ENCODE results near the gene RNGTT. TPM values are rescaled to one million over a fixed set of nuclear protein-coding genes. Genes with fewer than 3 reads are reported as not detected.

The RNGTT gene
- total and polyA plus RNA-seq, 2 experiments from 2014 or later = 9.2 to 21.5 TPM

DNA sequence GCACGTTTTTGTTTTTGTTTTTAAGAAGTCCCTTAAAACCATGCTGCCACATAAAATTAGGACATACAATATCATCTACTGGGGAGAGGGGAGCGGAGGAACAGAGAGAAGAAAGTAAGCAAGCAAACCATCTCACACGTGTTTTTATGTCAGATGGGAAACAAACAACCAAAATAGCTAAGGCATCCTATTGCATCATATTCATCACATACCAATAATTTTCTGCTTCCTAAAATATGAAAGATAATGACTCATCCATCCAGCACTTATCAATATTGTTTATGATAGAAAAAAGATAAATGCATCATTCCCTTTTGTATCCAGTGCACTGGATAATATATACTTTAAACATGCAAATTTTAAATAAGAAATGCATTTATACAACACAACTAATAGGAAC, 329.6 kb downstream of the RNGTT start:
- no peak overlapping the region for H2AFZ ChIP-seq
- no peak overlapping the region for H3K4me2 ChIP-seq (ENCODE audit: unreplicated experiment)
- H3K36me3 ChIP-seq (ENCODE audit: low read depth) = no peaks in the 10 kb centered on the region
- no peaks in the 10 kb centered on the region for H3K9me3 ChIP-seq (ENCODE audit: low read depth)
- H3K9ac ChIP-seq = no peak overlapping the region
- 79 to 87% methylated on average over 3 of the region's 3 CpGs for WGBS, 2 experiments (ENCODE audit: low coverage in 1 of 2, low lambda C conversion rate in 2 of 2, missing lambda C conversion rate in 2 of 2)
- no peak overlapping the region for H3K4me3 ChIP-seq
- no peak for DNase-seq
- no peak overlapping the region for H3K27ac ChIP-seq
- no peaks in the 10 kb centered on the region for H3K4me1 ChIP-seq (ENCODE audit: insufficient read depth)
- no peaks in the 10 kb centered on the region for H4K20me1 ChIP-seq (ENCODE audit: insufficient read depth)
- TF ChIP-seq EZH2phosphoT487 (IDR thresholded peaks at IDR 0.05; ENCODE audit: insufficient read depth, low read depth) (no peak), EZH2 (IDR thresholded peaks at IDR 0.05; ENCODE audit: insufficient read depth, poor library complexity, severe bottlenecking) (no peak)
- no peaks in the 10 kb centered on the region for H3K27me3 ChIP-seq (replicated peaks; ENCODE audit: insufficient read depth)
- H3K79me2 ChIP-seq (ENCODE audit: insufficient read depth) = no peaks in the 10 kb centered on the region
- in situ Hi-C loops (cut with MboI) = no loop called here
- no peaks in the 10 kb centered on the region for H3K9me2 ChIP-seq (ENCODE audit: insufficient read depth)
- no peaks in the 10 kb centered on the region for H3F3A ChIP-seq (ENCODE audit: insufficient read depth)

DNA sequence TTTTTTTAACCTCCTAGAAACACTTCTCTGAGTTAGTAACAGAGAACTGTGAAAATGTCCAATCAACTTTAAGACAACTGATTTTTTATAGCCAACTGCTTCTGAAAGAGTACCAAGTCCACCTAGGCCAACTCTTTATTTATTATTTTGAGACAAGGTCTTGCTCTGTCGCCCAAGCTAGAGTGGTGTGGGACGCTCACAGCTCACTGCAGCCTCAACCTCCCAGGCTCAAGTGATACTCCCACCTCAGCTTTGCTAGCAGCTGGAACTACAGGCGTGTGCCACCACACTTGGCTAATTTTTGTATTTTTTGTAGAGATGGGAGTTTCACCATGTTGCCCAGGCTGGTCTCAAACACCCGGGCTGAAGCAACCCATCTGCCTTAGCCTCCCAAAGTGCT, 331.6 kb downstream of the RNGTT start:
- Histone ChIP-seq H3K4me2 (ENCODE audit: unreplicated experiment) (no peak overlapping the region), H3K27ac (no peak overlapping the region), H3K9me3 (ENCODE audit: low read depth) (no peaks in the 10 kb centered on the region), H3K4me1 (ENCODE audit: insufficient read depth) (no peaks in the 10 kb centered on the region), H3K36me3 (ENCODE audit: low read depth) (no peaks in the 10 kb centered on the region), H3K9ac (no peak overlapping the region), H3K9me2 (ENCODE audit: insufficient read depth) (no peaks in the 10 kb centered on the region), H2AFZ (no peak overlapping the region), H3K27me3 (replicated peaks; ENCODE audit: insufficient read depth) (no peaks in the 10 kb centered on the region), H3K4me3 (no peak overlapping the region), H3K79me2 (ENCODE audit: insufficient read depth) (no peaks in the 10 kb centered on the region), H4K20me1 (ENCODE audit: insufficient read depth) (no peaks in the 10 kb centered on the region), H3F3A (ENCODE audit: insufficient read depth) (no peaks in the 10 kb centered on the region)
- DNase-seq = no peak
- in situ Hi-C loops (cut with MboI) = no loop called here
- TF ChIP-seq EZH2 (IDR thresholded peaks at IDR 0.05; ENCODE audit: insufficient read depth, poor library complexity, severe bottlenecking) (no peak), EZH2phosphoT487 (IDR thresholded peaks at IDR 0.05; ENCODE audit: insufficient read depth, low read depth) (no peak)
- 95 to 96% methylated on average over 4 of the region's 4 CpGs for WGBS, 2 experiments (ENCODE audit: low coverage in 1 of 2, low lambda C conversion rate in 2 of 2, missing lambda C conversion rate in 2 of 2)

DNA sequence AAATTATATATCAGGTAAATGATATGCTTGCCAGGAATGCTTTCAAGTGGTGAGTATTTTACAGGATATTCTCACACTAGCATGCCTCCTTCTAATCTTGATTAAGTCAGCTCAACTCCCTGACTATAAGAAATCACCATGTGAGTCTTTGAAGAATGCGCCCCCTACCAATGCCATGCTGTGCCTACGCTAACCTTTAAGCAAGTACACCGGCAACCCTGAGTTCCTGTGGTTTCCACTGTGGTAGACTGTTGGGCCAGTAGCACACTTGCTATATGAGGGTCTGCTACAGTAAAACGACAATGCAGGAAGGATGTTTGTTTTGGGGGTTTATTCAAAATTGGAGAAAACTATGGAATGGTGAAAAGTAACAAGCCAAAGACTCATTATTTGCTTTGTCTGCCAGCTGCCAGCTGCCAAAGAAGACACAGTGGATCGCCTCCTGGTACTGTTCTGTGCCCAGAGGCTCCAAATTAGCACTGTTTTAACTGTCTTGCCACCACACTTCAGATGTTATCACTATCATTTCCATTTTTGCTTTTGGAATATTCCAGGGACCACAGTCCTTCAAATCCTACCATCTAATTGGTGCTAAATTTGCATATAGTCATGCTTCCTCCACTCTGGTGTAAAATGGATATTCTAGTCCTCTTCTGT, 333.5 kb downstream of the RNGTT start:
- DNase-seq = no peak
- in situ Hi-C loops (cut with MboI) = no loop called here

GRCh38 chr6:88626460-88626859, 337.0 kb downstream of the RNGTT start:
- H3K9ac ChIP-seq = no peak overlapping the region
- H3K4me1 ChIP-seq (ENCODE audit: insufficient read depth) = no peaks in the 10 kb centered on the region
- TF ChIP-seq EZH2 (IDR thresholded peaks at IDR 0.05; ENCODE audit: insufficient read depth, poor library complexity, severe bottlenecking) (no peak), EZH2phosphoT487 (IDR thresholded peaks at IDR 0.05; ENCODE audit: insufficient read depth, low read depth) (no peak)
- no peaks in the 10 kb centered on the region for H3K27me3 ChIP-seq (replicated peaks; ENCODE audit: insufficient read depth)
- in situ Hi-C loops (cut with MboI) = no loop called here
- H4K20me1 ChIP-seq (ENCODE audit: insufficient read depth) = no peaks in the 10 kb centered on the region
- no peaks in the 10 kb centered on the region for H3K36me3 ChIP-seq (ENCODE audit: low read depth)
- H3K9me2 ChIP-seq (ENCODE audit: insufficient read depth) = no peaks in the 10 kb centered on the region
- no peaks in the 10 kb centered on the region for H3K9me3 ChIP-seq (ENCODE audit: low read depth)
- DNase-seq = no peak
- no peaks in the 10 kb centered on the region for H3K79me2 ChIP-seq (ENCODE audit: insufficient read depth)
- no peak overlapping the region for H3K27ac ChIP-seq
- no peak overlapping the region for H3K4me3 ChIP-seq
- no peaks in the 10 kb centered on the region for H3F3A ChIP-seq (ENCODE audit: insufficient read depth)
- no peak overlapping the region for H3K4me2 ChIP-seq (ENCODE audit: unreplicated experiment)
- WGBS, 2 experiments (ENCODE audit: low coverage in 1 of 2, low lambda C conversion rate in 2 of 2, missing lambda C conversion rate in 2 of 2) = 61 to 71% methylated on average over 1 of the region's 1 CpG
- no peak overlapping the region for H2AFZ ChIP-seq

More for the DNA sequence above, 333.5 kb downstream of the RNGTT start:
- Histone ChIP-seq H3K79me2 (ENCODE audit: insufficient read depth) (no peaks in the 10 kb centered on the region), H3K27ac (no peak overlapping the region), H3K4me1 (ENCODE audit: insufficient read depth) (no peaks in the 10 kb centered on the region), H3K27me3 (replicated peaks; ENCODE audit: insufficient read depth) (no peaks in the 10 kb centered on the region), H3F3A (ENCODE audit: insufficient read depth) (no peaks in the 10 kb centered on the region), H3K9me3 (ENCODE audit: low read depth) (no peaks in the 10 kb centered on the region), H3K9ac (no peak overlapping the region), H3K9me2 (ENCODE audit: insufficient read depth) (no peaks in the 10 kb centered on the region), H3K4me3 (no peak overlapping the region), H2AFZ (no peak overlapping the region), H3K36me3 (ENCODE audit: low read depth) (no peaks in the 10 kb centered on the region), H4K20me1 (ENCODE audit: insufficient read depth) (no peaks in the 10 kb centered on the region), H3K4me2 (ENCODE audit: unreplicated experiment) (no peak overlapping the region)
- TF ChIP-seq EZH2phosphoT487 (IDR thresholded peaks at IDR 0.05; ENCODE audit: insufficient read depth, low read depth) (no peak), EZH2 (IDR thresholded peaks at IDR 0.05; ENCODE audit: insufficient read depth, poor library complexity, severe bottlenecking) (no peak)
- WGBS, 2 experiments (ENCODE audit: low coverage in 1 of 2, low lambda C conversion rate in 2 of 2, missing lambda C conversion rate in 2 of 2) = 84 to 85% methylated on average over 5 of the region's 5 CpGs
